Femur (tissue), 1 donor: Measurements from ENCODE around the gene PUM1.
"Not testable (repeated sequence)": the region's sequence is repeated elsewhere in the genome, so short reads cannot be mapped to it uniquely, and the experiment has no call there.

ENCODE experiments used
- DNase-seq: peaks from one replicate; pipeline ENCODE4 v3.0.0-alpha.2; 2017

Gene PUM1

GRCh38 chr1:31064111-31064717 lies 1.3 kb downstream of the PUM1 start:
- DNase-seq = no peak

GRCh38 chr1:31063631-31064030 lies 1.9 kb downstream of the PUM1 start:
- DNase-seq = no peak

GRCh38 chr1:31062867-31063380 lies 2.6 kb downstream of the PUM1 start:
- no peak for DNase-seq

DNA sequence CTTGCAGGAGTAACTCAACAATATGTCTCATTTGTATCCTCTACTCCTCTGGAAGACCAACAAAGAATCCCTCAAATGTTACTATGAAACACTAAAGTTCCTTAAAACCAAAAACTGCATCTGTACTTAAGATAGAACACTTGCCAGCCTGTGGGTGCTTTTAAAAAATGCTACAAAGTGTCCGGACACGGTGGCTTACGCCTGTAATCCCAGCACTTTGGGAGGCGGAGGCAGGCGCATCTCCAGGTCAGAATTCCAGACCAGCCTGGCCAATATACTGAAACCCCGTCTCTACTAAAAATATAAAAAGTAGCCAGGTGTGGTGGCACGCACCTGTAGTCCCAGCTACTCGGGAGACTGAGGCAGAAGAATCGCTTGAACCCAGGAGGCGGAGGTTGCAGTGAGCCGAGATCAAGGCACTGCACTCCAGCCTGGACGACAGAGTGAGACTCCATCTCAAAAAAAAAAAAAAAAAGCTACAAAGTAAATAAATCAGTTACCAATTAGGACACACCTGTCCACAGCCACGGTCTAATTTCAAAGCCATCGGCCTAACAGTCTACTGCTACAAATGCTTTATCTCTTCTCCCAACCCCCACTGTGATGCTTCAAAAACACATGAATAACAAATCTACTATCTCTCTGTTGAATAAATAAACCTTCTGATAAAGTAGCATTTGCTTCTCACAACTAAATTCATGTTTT lies 3.2 kb downstream of the PUM1 start:
- DNase-seq = not testable (repeated sequence)

DNA sequence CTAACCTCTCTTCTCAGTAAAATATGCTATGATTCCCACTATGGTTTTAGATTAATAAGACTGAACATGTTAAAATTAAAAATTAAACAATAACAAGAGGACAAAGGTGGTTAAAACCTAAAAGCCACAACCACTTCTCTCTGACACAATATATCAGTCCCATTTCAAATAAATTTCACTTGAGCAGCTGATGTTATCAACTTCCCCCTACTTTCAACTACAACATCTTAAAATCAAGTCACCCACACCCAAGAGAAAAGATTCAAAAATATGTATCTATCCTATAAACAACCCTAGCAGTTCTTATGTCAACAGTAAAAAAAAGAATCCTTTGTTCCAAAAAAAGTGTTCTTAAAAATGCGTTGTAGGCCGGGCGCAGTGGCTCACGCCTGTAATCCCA lies 7.5 kb downstream of the PUM1 start:
- DNase-seq = no peak

DNA sequence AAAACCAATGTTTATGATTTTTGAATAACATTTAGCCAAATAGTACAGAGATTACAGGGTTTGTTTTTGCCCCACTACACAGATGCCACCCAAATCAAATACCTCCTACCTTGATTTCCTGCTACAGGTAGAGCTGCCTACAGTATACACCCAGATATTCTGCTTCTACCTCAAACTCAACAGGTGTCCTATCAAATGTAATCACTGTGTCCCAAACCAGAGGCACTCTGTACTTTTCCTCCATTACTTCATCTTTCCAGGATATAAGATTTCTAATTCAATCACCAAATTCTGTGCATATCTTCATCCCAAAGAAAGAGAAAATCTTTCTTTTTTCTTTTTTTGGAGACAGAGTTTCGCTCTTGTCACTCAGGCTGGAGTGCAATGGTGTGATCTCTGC lies 9.6 kb downstream of the PUM1 start:
- no peak for DNase-seq

DNA sequence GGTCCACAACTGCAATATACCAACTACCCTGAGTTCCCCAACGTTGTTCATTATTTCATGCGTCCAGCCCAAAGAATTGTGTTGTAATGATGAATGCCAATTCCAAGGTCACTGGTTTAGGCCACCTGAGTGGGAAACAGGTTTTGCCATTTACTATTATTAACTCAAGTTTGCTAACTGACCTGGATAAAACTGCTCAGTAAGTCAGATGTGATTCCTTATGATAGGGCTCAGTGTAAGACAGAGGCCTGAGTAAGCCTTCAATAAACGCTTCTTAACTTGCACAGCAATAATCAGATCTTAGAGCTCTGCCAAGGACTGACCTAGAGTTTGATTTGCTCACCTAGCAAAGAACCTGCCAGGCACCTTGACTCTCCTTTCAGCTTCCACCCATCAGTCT lies 10.0 kb downstream of the PUM1 start:
- DNase-seq = no peak

GRCh38 chr1:31054958-31055481 lies 10.5 kb downstream of the PUM1 start:
- no peak for DNase-seq

DNA sequence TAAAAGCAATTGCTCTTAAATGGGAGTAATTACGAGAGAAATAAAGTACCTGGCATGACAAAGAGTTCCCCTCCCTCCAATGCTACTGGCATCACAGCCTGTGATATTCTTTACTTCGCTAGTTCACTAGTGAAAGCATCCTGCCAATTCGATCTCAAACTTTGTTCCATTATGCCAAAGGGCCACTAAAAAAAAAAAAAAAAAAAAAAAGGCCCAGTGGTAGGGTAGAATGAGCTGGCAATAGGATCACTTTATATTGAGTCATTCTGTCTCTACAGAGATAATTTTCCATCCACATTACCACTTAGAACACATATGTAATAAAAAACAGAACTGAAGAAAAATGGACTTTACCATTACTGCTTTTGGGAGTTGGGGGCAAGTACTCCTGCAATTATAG lies 11.2 kb downstream of the PUM1 start:
- DNase-seq = no peak

- DNase-seq = not testable (repeated sequence)
These were observed 12.9 kb downstream of the PUM1 start for GRCh38 chr1:31052613-31053012.

GRCh38 chr1:31051611-31052010 lies 13.9 kb downstream of the PUM1 start:
- no peak for DNase-seq

DNA sequence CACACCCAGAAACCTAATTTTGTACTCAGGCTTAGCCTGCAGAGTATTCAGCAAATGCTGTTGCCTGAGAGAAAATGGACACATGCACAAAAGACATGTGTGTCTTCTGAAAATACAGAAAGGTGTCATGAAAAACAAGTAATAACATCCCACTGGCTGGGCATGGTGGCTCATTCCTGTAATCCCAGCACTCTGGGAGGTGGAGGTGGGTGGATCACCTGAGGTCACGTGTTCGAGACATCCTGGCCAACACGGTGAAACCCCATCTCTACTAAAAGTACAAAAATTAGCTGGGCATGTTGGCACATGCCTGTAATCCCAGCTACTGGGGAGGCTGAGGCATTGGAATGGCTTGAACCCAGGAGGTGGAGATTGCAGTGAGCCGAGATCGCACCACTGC lies 18.0 kb downstream of the PUM1 start:
- DNase-seq = not testable (repeated sequence)

DNA sequence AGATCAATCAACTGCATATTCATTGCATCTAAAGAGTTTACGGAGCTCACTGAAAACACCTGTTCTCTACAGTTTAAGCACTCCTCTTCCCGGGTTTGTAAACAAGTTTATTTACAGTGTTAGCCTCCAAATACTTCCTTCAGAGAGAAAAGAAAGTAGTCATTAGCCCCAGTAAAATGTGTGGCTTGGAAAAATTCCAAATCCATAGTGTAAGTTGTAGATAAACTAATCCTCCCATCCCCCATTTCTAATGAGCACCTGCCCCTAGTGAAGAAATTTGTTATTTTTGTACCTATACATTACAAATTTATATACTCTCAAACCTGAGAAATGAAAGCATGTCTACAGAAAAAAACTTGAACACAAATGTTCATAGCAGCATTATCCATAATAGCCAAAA lies 21.9 kb downstream of the PUM1 start:
- no peak for DNase-seq

GRCh38 chr1:31042656-31043055 lies 22.9 kb downstream of the PUM1 start:
- DNase-seq = no peak

DNA sequence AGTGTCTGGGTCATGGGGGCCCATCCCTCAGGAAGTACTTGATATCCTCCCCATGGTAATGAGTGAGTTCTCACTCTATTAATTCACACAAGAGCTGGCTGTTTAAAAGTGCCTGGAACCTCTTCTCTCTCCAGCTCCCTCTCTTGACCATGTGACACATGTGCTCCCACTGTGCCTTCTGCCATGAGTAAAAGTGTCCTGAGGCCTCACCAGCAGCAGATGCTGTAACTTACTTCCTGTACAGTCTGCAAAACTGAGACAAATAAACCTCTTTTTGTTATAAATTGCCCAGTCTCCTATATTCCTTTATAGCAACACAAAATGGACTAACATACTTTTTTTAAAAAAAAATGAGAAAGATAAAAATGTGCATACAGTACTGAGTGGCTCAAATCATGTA lies 24.0 kb downstream of the PUM1 start:
- no peak for DNase-seq

DNA sequence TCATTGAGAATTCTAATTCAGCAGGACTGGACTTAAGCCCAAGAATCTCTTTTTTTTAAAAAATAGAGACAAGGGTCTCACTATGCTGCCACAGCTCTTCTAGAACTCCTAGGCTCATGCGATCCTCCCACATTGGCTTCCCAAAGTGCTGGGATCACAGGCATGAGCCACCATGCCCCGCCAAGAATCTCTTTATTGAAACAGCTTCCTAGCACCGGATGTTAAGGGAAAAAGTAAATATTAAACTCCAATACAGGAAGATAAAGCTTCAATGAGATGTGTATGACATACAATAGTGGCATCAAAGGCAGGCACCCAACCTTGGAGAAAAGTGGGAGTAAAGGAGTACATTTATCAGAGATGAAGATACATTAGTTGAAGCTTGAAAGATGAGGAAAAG lies 25.5 kb downstream of the PUM1 start:
- no peak for DNase-seq

- not testable (repeated sequence) for DNase-seq
These were observed 26.6 kb downstream of the PUM1 start for GRCh38 chr1:31038935-31039334.

- no peak for DNase-seq
These were observed 27.2 kb downstream of the PUM1 start for GRCh38 chr1:31038360-31038759.

- no peak for DNase-seq
These were observed 28.6 kb downstream of the PUM1 start for GRCh38 chr1:31036749-31037500.

DNA sequence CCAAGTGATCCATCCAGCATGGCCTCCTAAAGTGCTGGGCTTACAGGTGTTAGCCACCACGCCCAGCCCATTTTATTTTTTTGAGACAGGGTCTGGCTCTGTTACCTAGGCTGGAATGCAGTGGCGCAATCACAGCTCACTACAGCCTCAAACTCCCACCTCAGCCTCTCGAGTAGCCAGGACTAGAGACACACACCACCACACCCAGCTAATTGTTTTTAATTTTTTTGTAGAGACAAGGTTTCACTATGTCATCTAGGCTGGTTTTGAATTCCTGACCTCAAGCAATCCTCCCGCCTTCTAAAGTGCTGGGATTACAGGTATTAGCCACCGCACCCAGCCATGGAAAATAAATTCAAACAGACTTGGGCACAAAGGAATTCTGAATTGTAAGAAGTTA lies 31.9 kb downstream of the PUM1 start:
- no peak for DNase-seq

GRCh38 chr1:31032266-31032665 lies 33.3 kb downstream of the PUM1 start:
- DNase-seq = no peak

- no peak for DNase-seq
These were observed 34.0 kb downstream of the PUM1 start for GRCh38 chr1:31031330-31032143.

- DNase-seq = no peak
These were observed 36.5 kb downstream of the PUM1 start for GRCh38 chr1:31029026-31029425.
